Common myeloid progenitor, CD34-positive (primary cell): ENCODE results near the gene PSKH1.

ENCODE experiments used
- CTCF ChIA-PET: fragments of 350-600 bp; sonication (Branson Sonifier 250); formaldehyde crosslinking; loops from one replicate; lab custom pipeline; 2021; ENCODE audit warnings: antibody characterized with exemption; lab: Charles Lee
- POLR2A ChIA-PET: fragments of 350-600 bp; sonication (Branson Sonifier 250); formaldehyde crosslinking; loops from one replicate; lab custom pipeline; 2021; ENCODE audit warnings: antibody characterized with exemption; lab: Charles Lee
- DNase-seq, 3 donors: peaks; one replicate each; pipeline versions ENCODE4 v3.0.0 to v3.0.0-alpha.2; 2013
- H3K27ac ChIP-seq, 2 experiments: 1 replicate in 1 of 2; 2 replicates in 1 of 2; pipeline ENCODE4 v1.7.0; 2013; ENCODE audit warnings: inconsistent platforms in 2 of 2, low read length in 2 of 2, mild to moderate bottlenecking in 2 of 2, low read depth in 1 of 2, moderate library complexity in 1 of 2; ENCODE audit not compliant: severe bottlenecking in 2 of 2, insufficient read depth in 1 of 2, poor library complexity in 1 of 2
- H3K27me3 ChIP-seq, 5 experiments: replicated peaks in 2 of 5; 1 replicate in 3 of 5; 2 replicates in 2 of 5; pipeline versions ENCODE4 v1.6.1 to v1.7.0; 2013; ENCODE audit warnings: low read length in 4 of 5, mild to moderate bottlenecking in 2 of 5, moderate library complexity in 2 of 5, inconsistent platforms in 1 of 5; ENCODE audit not compliant: insufficient read depth in 5 of 5, control insufficient read depth in 4 of 5
- H3K36me3 ChIP-seq, 4 experiments: 1 replicate in 2 of 4; 2 replicates in 2 of 4; pipeline versions ENCODE4 v1.6.1 to v1.7.0; 2013; ENCODE audit warnings: low read length in 3 of 4, control low read depth in 1 of 4, mild to moderate bottlenecking in 1 of 4; ENCODE audit not compliant: control insufficient read depth in 4 of 4, insufficient read depth in 4 of 4
- H3K4me1 ChIP-seq, 4 experiments: 1 replicate in 3 of 4; 2 replicates in 1 of 4; pipeline versions ENCODE4 v1.6.1 to v1.7.1; 2013; ENCODE audit warnings: low read length in 3 of 4, mild to moderate bottlenecking in 3 of 4, control low read depth in 1 of 4, inconsistent platforms in 1 of 4, moderate library complexity in 1 of 4; ENCODE audit not compliant: control insufficient read depth in 4 of 4, insufficient read depth in 4 of 4; ENCODE audit errors: control extremely low read depth in 1 of 4
- H3K4me3 ChIP-seq, 7 experiments: 1 replicate in 4 of 7; 2 replicates in 3 of 7; pipeline versions ENCODE4 v1.5.1 to v1.7.0; 2013; ENCODE audit warnings: mild to moderate bottlenecking in 7 of 7, low read length in 6 of 7, moderate library complexity in 6 of 7, inconsistent platforms in 2 of 7, low read depth in 2 of 7, control low read depth in 1 of 7; ENCODE audit not compliant: insufficient read depth in 4 of 7, control insufficient read depth in 1 of 7; ENCODE audit errors: extremely low read depth in 1 of 7
- H3K9me3 ChIP-seq, 5 experiments: 1 replicate in 4 of 5; 2 replicates in 1 of 5; pipeline versions ENCODE4 v1.6.1 to v1.7.1; 2013; ENCODE audit warnings: low read length in 4 of 5, mild to moderate bottlenecking in 2 of 5, inconsistent platforms in 1 of 5, low read depth in 1 of 5, moderate library complexity in 1 of 5; ENCODE audit not compliant: control insufficient read depth in 4 of 5, insufficient read depth in 2 of 5; ENCODE audit errors: control extremely low read depth in 1 of 5
- WGBS: methylation state at CpG from one replicate; pipeline ENCODE4 v1.1.5; 2013; ENCODE audit not compliant: insufficient coverage; 5-methylcytosine and 5-hydroxymethylcytosine counted together

PSKH1 gene

DNA sequence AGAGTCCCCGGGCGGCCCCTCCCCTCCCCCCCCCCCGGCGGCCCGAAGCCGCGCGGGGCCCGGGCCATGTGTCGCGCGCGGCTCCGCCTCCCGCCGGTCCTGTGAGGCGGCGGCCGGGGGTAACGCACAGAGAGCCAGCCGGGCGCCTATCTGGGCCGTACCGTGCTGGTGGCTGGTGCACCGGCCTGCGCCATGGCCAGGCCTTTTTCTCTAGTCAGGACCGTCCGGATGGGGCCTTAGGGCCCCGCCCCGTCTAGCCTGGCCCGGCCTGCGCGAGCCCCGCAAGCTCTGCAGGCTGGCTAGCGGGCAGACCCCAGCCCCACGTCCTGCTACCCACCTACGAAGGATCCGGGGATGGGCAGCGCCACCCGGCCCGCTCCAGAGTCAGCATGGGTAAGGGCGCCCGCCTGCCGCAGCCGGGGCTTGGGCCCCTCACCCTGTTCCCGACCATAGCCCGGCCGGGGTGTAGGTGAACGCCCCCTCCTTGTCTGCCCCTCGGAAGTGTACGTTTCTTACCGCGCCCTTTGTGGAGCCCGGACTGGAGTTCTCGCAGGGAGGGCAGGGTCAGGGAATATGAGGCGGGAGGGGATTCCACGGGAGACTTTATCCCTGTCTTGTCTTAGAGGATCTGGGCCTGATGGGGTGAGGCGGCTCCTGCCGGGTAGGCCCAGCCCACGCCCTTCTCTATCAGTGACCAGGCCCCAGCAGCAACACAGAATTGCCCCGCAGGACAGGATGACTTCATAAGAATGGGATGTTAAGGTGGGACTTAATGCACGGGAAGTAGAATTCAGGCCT, 45.8 kb upstream of the PSKH1 start, which contains the start of gene CENPT:
TSS of gene CENPT (minus strand) at position 630 of the 798 bp plus-strand sequence. CDS start 13,834 bp downstream, outside the sequence.
- ChIA-PET CTCF (interaction anchor here (1.1 to 11.8 kb wide), 3 partner anchors 13 to 36 kb away, joined by 5 to 155 read pairs (median 10); no protein-coding TSS in a partner anchor), POLR2A (no interaction called here)
- no peaks in the 10 kb centered on the region for H3K9me3 ChIP-seq
- DNase-seq: peak in 1 of 3 donors; percentile 36
- WGBS: 0% methylated on average over 41 of the region's 62 CpGs
- peaks cover 23 to 53% (median 49%) of the 10 kb centered on the region in 4 experiments for H3K4me1 ChIP-seq
- H3K4me3 ChIP-seq: peak within 1 kb of the TSS; percentile 81 to 97 (median 93)
- H3K36me3 ChIP-seq: peaks cover 0 to 16% (median 2%) of the 10 kb centered on the region in 4 experiments
- H3K27me3 ChIP-seq: no peaks in the 10 kb centered on the region
- H3K27ac ChIP-seq: peak within 1 kb of the TSS; percentile 84 to 94

DNA sequence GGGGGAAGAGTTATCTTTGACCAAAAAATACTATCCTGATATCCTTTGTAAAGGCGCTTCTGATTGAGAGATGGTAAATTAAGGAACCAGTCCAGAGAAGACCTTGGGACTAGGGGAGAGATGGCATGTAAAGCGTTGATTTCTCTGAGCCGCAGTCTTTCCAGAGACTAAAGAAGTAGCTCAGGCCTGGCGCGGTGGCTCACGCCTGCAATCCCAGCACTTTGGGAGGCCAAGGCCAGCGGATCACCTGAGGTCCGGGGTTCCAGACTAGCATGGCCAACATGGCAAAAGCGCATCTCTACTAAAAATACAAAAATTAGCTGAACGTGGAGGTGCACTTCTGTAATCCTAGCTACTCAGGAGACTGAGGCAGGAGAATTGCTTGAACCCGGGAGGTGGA, 44.9 kb upstream of the PSKH1 start:
- Histone ChIP-seq H3K27me3 (no peaks in the 10 kb centered on the region), H3K4me1 (peaks cover 23 to 45% (median 42%) of the 10 kb centered on the region in 4 experiments), H3K4me3 (peak overlapping the region in 6 of 7 experiments; percentile 81 to 95 (median 90)), H3K9me3 (no peaks in the 10 kb centered on the region), H3K27ac (peak overlapping the region; percentile 84 to 94), H3K36me3 (peaks cover 0 to 16% (median 2%) of the 10 kb centered on the region in 4 experiments)
- WGBS: 98% methylated on average over 11 of the region's 11 CpGs
- POLR2A ChIA-PET: no interaction called here
- DNase-seq: no peak
- CTCF ChIA-PET: interaction anchor here (1.1 to 11.8 kb wide), 3 partner anchors 14 to 35 kb away, joined by 4 to 155 read pairs (median 10); no protein-coding TSS in a partner anchor

DNA sequence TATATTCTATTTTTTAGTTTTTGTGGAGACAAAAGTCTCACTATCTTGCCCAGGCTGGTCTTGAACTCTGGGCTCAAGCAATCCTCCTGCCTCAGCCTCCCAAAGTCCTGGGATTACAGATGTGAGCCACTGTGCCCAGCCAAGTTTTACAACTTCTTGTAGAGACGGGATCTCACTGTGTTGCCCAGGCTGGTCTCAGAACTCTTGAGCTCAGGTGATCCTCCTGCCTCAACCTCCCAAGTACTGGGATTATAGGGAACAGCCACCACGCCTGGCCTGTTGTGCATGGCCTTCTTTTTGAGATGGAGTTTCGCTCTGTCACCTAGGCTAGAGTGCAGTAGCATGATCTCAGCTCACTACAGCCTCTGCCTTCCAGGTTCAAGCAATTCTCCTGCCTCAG, 39.4 kb upstream of the PSKH1 start:
- H3K4me1 ChIP-seq: peaks cover 0 to 26% (median 10%) of the 10 kb centered on the region in 4 experiments
- no peak overlapping the region for H3K27ac ChIP-seq
- H3K36me3 ChIP-seq: peaks cover 0 to 23% (median 5%) of the 10 kb centered on the region in 4 experiments
- ChIA-PET POLR2A (no interaction called here), CTCF (interaction anchor here (1.3 to 11.8 kb wide), 2 partner anchors 10 to 181 kb away, joined by 3 to 155 read pairs; no protein-coding TSS in a partner anchor)
- WGBS: 92% methylated on average over 3 of the region's 3 CpGs
- no peak for DNase-seq
- H3K9me3 ChIP-seq: no peaks in the 10 kb centered on the region
- H3K27me3 ChIP-seq: no peaks in the 10 kb centered on the region
- H3K4me3 ChIP-seq: no peak overlapping the region

DNA sequence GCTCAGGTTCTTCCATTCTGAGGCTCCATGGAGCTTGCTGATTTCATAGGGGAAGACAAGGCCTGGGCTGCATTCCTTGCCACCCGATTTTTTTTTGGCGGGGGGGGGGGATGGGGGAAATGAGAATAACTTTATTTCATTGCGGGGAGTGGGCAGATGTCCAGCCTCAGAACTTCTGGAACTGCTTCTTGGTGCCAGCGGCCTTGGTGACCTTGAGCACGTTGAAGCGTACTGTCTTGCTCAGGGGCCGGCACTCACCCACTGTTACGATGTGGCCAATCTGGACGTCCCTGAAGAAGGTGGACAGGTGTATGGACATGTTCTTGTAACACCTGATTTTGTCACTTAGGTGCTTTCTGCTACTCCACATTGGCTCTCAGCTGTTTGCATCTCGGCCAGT, 37.3 kb upstream of the PSKH1 start:
- no peak overlapping the region for H3K4me3 ChIP-seq
- 91% methylated on average over 8 of the region's 10 CpGs for WGBS

DNA sequence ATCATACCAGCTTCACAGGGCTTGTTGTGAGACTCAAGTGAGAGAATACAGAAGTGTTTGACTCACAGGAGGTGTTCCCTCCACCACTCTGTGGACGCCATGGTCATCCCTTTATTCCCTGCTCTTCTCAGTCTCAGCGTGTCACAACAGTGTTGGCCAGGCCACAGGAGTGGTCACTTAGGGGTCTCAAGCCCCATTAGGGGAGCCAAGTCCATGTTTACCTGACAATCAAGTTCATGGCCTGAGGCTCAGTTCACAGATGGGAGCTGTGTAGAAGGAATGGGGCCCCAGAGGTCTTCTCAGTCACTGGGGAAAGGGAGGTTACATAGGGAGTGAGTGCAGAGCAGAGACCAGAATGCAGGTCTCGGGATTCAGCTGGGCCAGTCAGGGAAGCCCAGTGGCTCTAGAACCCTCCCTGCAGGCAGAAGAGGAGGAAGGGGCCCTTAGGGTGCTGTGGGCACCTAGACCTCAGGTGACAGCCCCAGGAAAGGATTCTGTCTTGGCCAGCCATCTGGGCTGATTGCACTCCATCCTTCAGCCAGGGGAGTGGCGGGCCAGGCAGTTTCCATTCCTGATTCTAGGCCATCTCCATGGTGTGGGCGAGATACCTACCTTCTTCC, 36.0 kb upstream of the PSKH1 start:
- no peaks in the 10 kb centered on the region for H3K9me3 ChIP-seq
- 100% methylated on average over 5 of the region's 5 CpGs for WGBS
- H3K36me3 ChIP-seq: peaks cover 4 to 36% (median 15%) of the 10 kb centered on the region in 4 experiments
- H3K4me3 ChIP-seq: peak overlapping the region in 1 of 7 experiments; percentile 7
- ChIA-PET CTCF (interaction anchor here (1.0 to 18.2 kb wide), 5 partner anchors 9 to 42 kb away, joined by 3 to 155 read pairs (median 4); partner anchors contain the start of genes CENPT and NUTF2), POLR2A (no interaction called here)
- peak overlapping the region; percentile 86 to 92 for H3K27ac ChIP-seq
- DNase-seq: no peak
- H3K27me3 ChIP-seq: no peaks in the 10 kb centered on the region
- H3K4me1 ChIP-seq: peaks cover 0 to 24% (median 10%) of the 10 kb centered on the region in 4 experiments

More for the DNA sequence above, 37.3 kb upstream of the PSKH1 start:
- H3K27me3 ChIP-seq: no peaks in the 10 kb centered on the region
- no peaks in the 10 kb centered on the region for H3K9me3 ChIP-seq
- H3K4me1 ChIP-seq: peaks cover 0 to 24% (median 10%) of the 10 kb centered on the region in 4 experiments
- no peak for DNase-seq
- CTCF ChIA-PET: interaction anchor here (0.6 to 18.2 kb wide), 4 partner anchors 8 to 955 kb away, joined by 3 to 155 read pairs (median 4); partner anchors contain the start of genes CENPT and NUTF2
- H3K27ac ChIP-seq: peak overlapping the region; percentile 36 to 56
- H3K36me3 ChIP-seq: peaks cover 2 to 23% (median 9%) of the 10 kb centered on the region in 4 experiments
- POLR2A ChIA-PET: interaction anchor here (1.0 kb wide), 1 partner anchor 22 kb away, joined by 3 read pairs; no protein-coding TSS in a partner anchor

DNA sequence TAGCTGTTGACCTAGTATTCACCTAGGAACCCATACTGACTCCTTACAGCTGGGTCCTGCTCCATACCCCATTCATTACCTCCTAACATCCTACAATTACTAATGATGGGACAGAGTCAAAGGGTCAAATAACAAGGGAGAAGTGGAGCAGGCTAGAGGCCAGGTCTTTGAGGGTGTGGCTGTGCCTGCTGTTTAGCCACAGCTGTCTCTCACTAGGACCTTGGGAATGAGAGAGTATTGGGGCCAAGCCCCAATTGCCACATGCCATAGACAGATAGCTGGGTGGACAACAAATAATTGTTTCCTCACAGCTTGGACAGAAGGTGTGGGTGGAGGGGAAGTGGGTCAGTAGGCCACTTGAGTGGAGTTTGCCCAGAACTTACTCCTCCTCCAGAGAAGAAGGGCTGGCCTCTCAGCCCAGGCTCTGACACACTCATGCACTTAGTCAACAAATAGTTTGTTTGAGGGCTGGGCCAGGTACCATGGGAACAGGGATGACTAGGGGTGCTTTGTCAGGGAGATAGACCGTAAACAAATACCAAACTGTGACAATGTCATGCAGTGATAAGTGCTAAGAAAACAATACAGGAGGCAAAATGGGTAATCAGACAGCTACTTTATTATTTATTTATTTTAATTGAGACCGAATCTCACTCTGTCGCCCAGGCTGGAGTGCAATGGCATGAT, 35.4 kb upstream of the PSKH1 start:
- peak; percentile 78 to 89 (median 87) for DNase-seq
- WGBS: 100% methylated on average over 2 of the region's 3 CpGs
- Histone ChIP-seq H3K36me3 (peaks cover 7 to 42% (median 17%) of the 10 kb centered on the region in 4 experiments), H3K27ac (peak overlapping the region; percentile 86 to 92), H3K4me1 (peaks cover 0 to 24% (median 10%) of the 10 kb centered on the region in 4 experiments), H3K4me3 (peak overlapping the region in 2 of 7 experiments; percentile 5 to 7), H3K27me3 (no peaks in the 10 kb centered on the region), H3K9me3 (no peaks in the 10 kb centered on the region)
- ChIA-PET POLR2A (no interaction called here), CTCF (interaction anchor here (1.0 to 18.2 kb wide), 5 partner anchors 9 to 42 kb away, joined by 3 to 155 read pairs (median 4); partner anchors contain the start of genes CENPT and NUTF2)
